H1 (cell line): ENCODE data around the gene PRMT3. TPM values are rescaled to one million over a fixed set of nuclear protein-coding genes. Genes with fewer than 3 reads are reported as not detected.

ENCODE experiments used
- CTCF ChIA-PET: fragments of 300-600 bp; sonication (Branson Sonifier 250); formaldehyde crosslinking; loops from one replicate; lab custom pipeline; 2021; ENCODE audit not compliant: partially characterized antibody; lab: Charles Lee
- POLR2A ChIA-PET: fragments of 300-600 bp; sonication (Branson Sonifier 250); formaldehyde crosslinking; loops from one replicate; lab custom pipeline; 2021; ENCODE audit warnings: inconsistent platforms; ENCODE audit not compliant: partially characterized antibody; lab: Charles Lee
- DNase-seq, 2 experiments: peaks; one replicate each; pipeline versions ENCODE4 v3.0.0 to v3.0.0-alpha.2; 2010 to 2022; ENCODE audit warnings: low spot score in 2 of 2, low read depth in 1 of 2, mixed read lengths in 1 of 2
- FAIRE-seq: peaks from 2 replicates; lab custom pipeline; 2011; peaks lifted over from hg19 to GRCh38; lab: Jason Lieb, UNC
- H2AFZ ChIP-seq: 2 replicates; pipeline ENCODE4 v1.8.1; 2012; ENCODE audit warnings: low read length, inconsistent platforms
- H2AK5ac ChIP-seq: 2 replicates; pipeline ENCODE4 v1.6.1; 2013; ENCODE audit warnings: low read depth, low read length
- H2BK120ac ChIP-seq: replicated peaks from 2 replicates; pipeline ENCODE3; 2013; ENCODE audit warnings: low read depth, low read length, inconsistent platforms
- H2BK12ac ChIP-seq: 2 replicates; pipeline ENCODE4 v1.6.1; 2013; ENCODE audit warnings: low read depth, low read length
- H2BK15ac ChIP-seq: 2 replicates; pipeline ENCODE4 v1.6.1; 2013; ENCODE audit warnings: low read length
- H2BK20ac ChIP-seq: 2 replicates; pipeline ENCODE4 v1.6.1; 2013; ENCODE audit warnings: low read length
- H2BK5ac ChIP-seq: 2 replicates; pipeline ENCODE4 v1.6.1; 2013; ENCODE audit warnings: low read depth, low read length
- H3K14ac ChIP-seq: 2 replicates; pipeline ENCODE4 v1.6.1; 2013; ENCODE audit warnings: inconsistent platforms; ENCODE audit not compliant: insufficient read length
- H3K18ac ChIP-seq: 2 replicates; pipeline ENCODE4 v1.6.1; 2013; ENCODE audit warnings: low read length; ENCODE audit errors: extremely low read depth
- H3K23ac ChIP-seq: 2 replicates; pipeline ENCODE4 v1.6.1; 2013; ENCODE audit warnings: inconsistent platforms; ENCODE audit not compliant: insufficient read length
- H3K23me2 ChIP-seq: 2 replicates; pipeline ENCODE4 v1.6.1; 2013; ENCODE audit warnings: low read depth, low read length
- H3K27ac ChIP-seq: 2 replicates; pipeline ENCODE4 v1.6.1; 2011; ENCODE audit warnings: low read depth, low read length, inconsistent platforms
- H3K27me3 ChIP-seq, 4 experiments: replicated peaks in 1 of 4; 1 replicate in 1 of 4; 2 replicates in 3 of 4; pipeline versions ENCODE4 v1.6.1 to v1.8.1; 2011 to 2013; ENCODE audit warnings: low read length in 3 of 4, mild to moderate bottlenecking in 3 of 4, inconsistent platforms in 2 of 4, mixed read lengths in 2 of 4, moderate library complexity in 1 of 4; ENCODE audit not compliant: control insufficient read depth in 3 of 4, insufficient read depth in 3 of 4; ENCODE audit errors: extremely low read depth in 1 of 4
- H3K36me3 ChIP-seq, 4 experiments: 2 replicates each; pipeline versions ENCODE4 v1.6.1 to v1.8.1; 2011 to 2013; ENCODE audit warnings: mild to moderate bottlenecking in 4 of 4, low read length in 3 of 4, moderate library complexity in 2 of 4, control low read depth in 1 of 4, inconsistent platforms in 1 of 4; ENCODE audit not compliant: insufficient read depth in 4 of 4, control insufficient read depth in 2 of 4
- H3K4ac ChIP-seq: replicated peaks from 2 replicates; pipeline ENCODE3; 2013; ENCODE audit warnings: low read length, low read depth, mixed read lengths, inconsistent platforms; ENCODE audit not compliant: insufficient read length
- H3K4me1 ChIP-seq, 4 experiments: replicated peaks in 1 of 4; 1 replicate in 1 of 4; 2 replicates in 3 of 4; pipeline versions ENCODE4 v1.6.1 to v1.8.1; 2011 to 2013; ENCODE audit warnings: low read length in 3 of 4, inconsistent platforms in 2 of 4, mixed read lengths in 1 of 4; ENCODE audit not compliant: insufficient read depth in 4 of 4, control insufficient read depth in 3 of 4
- H3K4me2 ChIP-seq, 2 experiments: 2 replicates each; pipeline versions ENCODE4 v1.6.1 to v1.8.1; 2011 to 2013; ENCODE audit warnings: low read depth in 2 of 2, low read length in 2 of 2, control low read depth in 1 of 2, inconsistent platforms in 1 of 2, mild to moderate bottlenecking in 1 of 2; ENCODE audit not compliant: insufficient read depth in 1 of 2
- H3K4me3 ChIP-seq, 4 experiments: fragments of 200-600, 300-600 bp in 1 of 4; sonication (generic), shearing (Covaris generic), sonication (Bioruptor Twin) in 1 of 4; 2 replicates each; pipeline versions ENCODE4 v1.5.1 to v1.8.1; 2011 to 2016; ENCODE audit warnings: low read length in 4 of 4, low read depth in 3 of 4, control low read depth in 2 of 4, inconsistent platforms in 2 of 4, mild to moderate bottlenecking in 2 of 4, mixed read lengths in 1 of 4, moderate library complexity in 1 of 4; ENCODE audit not compliant: insufficient read depth in 2 of 4; ENCODE audit errors: extremely low read depth in 1 of 4
- H3K56ac ChIP-seq: replicated peaks from 2 replicates; pipeline ENCODE3; 2013; ENCODE audit warnings: low read depth, mild to moderate bottlenecking, mixed read lengths, low read length, inconsistent platforms; ENCODE audit not compliant: insufficient read length
- H3K79me1 ChIP-seq: 2 replicates; pipeline ENCODE4 v1.6.1; 2013; ENCODE audit warnings: low read depth, low read length, control low read depth
- H3K79me2 ChIP-seq, 2 experiments: 2 replicates each; pipeline versions ENCODE4 v1.6.1 to v1.8.1; 2012 to 2013; ENCODE audit warnings: low read length in 2 of 2, mild to moderate bottlenecking in 2 of 2, inconsistent platforms in 1 of 2; ENCODE audit not compliant: insufficient read depth in 2 of 2, control insufficient read depth in 1 of 2
- H3K9ac ChIP-seq, 4 experiments: replicated peaks in 1 of 4; 1 replicate in 1 of 4; 2 replicates in 3 of 4; pipeline versions ENCODE4 v1.6.1 to v1.8.1; 2011 to 2013; ENCODE audit warnings: low read depth in 3 of 4, low read length in 3 of 4, control low read depth in 2 of 4, mild to moderate bottlenecking in 2 of 4, moderate library complexity in 2 of 4, inconsistent platforms in 1 of 4; ENCODE audit errors: extremely low read depth in 1 of 4
- H3K9me3 ChIP-seq, 2 experiments: 2 replicates each; pipeline versions ENCODE4 v1.6.1 to v1.8.1; 2012 to 2013; ENCODE audit warnings: mild to moderate bottlenecking in 2 of 2, moderate library complexity in 2 of 2, control low read depth in 1 of 2, inconsistent platforms in 1 of 2, low read depth in 1 of 2, low read length in 1 of 2, mixed read lengths in 1 of 2; ENCODE audit not compliant: insufficient read depth in 2 of 2
- H4K20me1 ChIP-seq, 2 experiments: replicated peaks in 1 of 2; 2 replicates each; pipeline versions ENCODE3 to v1.8.1; 2011 to 2013; ENCODE audit warnings: inconsistent platforms in 2 of 2, low read length in 2 of 2, mild to moderate bottlenecking in 1 of 2; ENCODE audit not compliant: insufficient read depth in 2 of 2, control insufficient read depth in 1 of 2
- H4K5ac ChIP-seq: 2 replicates; pipeline ENCODE4 v1.6.1; 2013; ENCODE audit warnings: low read length, low read depth, mixed read lengths, inconsistent platforms; ENCODE audit not compliant: insufficient read length
- H4K8ac ChIP-seq: 2 replicates; pipeline ENCODE4 v1.8.0; 2013; ENCODE audit warnings: mild to moderate bottlenecking, moderate library complexity, low read length, inconsistent platforms; ENCODE audit not compliant: insufficient read depth; ENCODE audit errors: extremely low read depth
- H4K91ac ChIP-seq: replicated peaks from 2 replicates; pipeline ENCODE3; 2013; ENCODE audit warnings: low read length, mixed read lengths, inconsistent platforms; ENCODE audit not compliant: insufficient read length
- JUN ChIP-seq: IDR thresholded peaks from 2 replicates; pipeline ENCODE4 v1.6.1; 2011; ENCODE audit warnings: low read depth, mild to moderate bottlenecking, improper control_type of control experiment, low read length
- POLR2AphosphoS5 ChIP-seq: IDR thresholded peaks from 2 replicates; pipeline ENCODE4 v1.6.1; 2011; ENCODE audit warnings: low read depth, low read length
- RBBP5 ChIP-seq: IDR thresholded peaks from 2 replicates; pipeline ENCODE4 v1.7.1; 2012; ENCODE audit warnings: low read depth, mild to moderate bottlenecking, inconsistent platforms, low read length, moderate library complexity, borderline replicate concordance
- TBP ChIP-seq: IDR thresholded peaks from 2 replicates; pipeline ENCODE4 v1.6.1; 2011; ENCODE audit warnings: low read depth, low read length, improper control_type of control experiment
- WGBS, 2 experiments: shearing (Covaris generic) in 1 of 2; methylation state at CpG; one replicate each; pipeline versions ENCODE4 v1.1.6 to v1.1.7; 2013 to 2015; ENCODE audit warnings: low lambda C conversion rate in 2 of 2, mixed read lengths in 2 of 2, inconsistent platforms in 1 of 2, low coverage in 1 of 2, missing lambda C conversion rate in 1 of 2; ENCODE audit not compliant: insufficient replicate concordance in 2 of 2, insufficient coverage in 1 of 2, insufficient read length in 1 of 2; ENCODE audit errors: extremely low coverage in 1 of 2, missing lambda C conversion rate in 1 of 2; 5-methylcytosine and 5-hydroxymethylcytosine counted together
- polyA plus RNA-seq, 7 experiments: library from polyadenylated mRNA; depleted of rRNA in 3 of 7; stranded (reverse) in 5 of 7; unstranded in 2 of 7; fragments of >200 nt in 5 of 7; fragments of 200-250 nt in 2 of 7; gene quantifications; 1 replicate in 5 of 7; 2 replicates in 1 of 7; 4 replicates in 1 of 7; pipeline versions ENCODE4 v1.2.1 to v1.2.3, GENCODE V29; 2011 to 2013; ENCODE audit warnings: missing spikeins in 2 of 7, mixed read lengths in 2 of 7
- total RNA-seq: library from RNA; stranded (reverse); fragmentation: NEBNext Ultra II Directional; extraction: Animal tissue kit (Norgen Biotek cat#: 25700); gene quantifications from 2 replicates; pipeline ENCODE4 v1.2.1, GENCODE V29; 2021
- TF ChIP-seq, protein P1 (sequence below), 3 experiments: IDR thresholded peaks; 1 replicate in 2 of 3; 2 replicates in 1 of 3; pipeline versions ENCODE4 v1.5.1 to v1.6.1; 2011; ENCODE audit warnings: low read length in 3 of 3, mild to moderate bottlenecking in 3 of 3, inconsistent platforms in 2 of 3, low read depth in 1 of 3, moderate library complexity in 1 of 3; ENCODE audit not compliant: insufficient read depth in 1 of 3; ENCODE audit errors: control extremely low read depth in 1 of 3

PRMT3 gene
- total and polyA plus RNA-seq, 2 of the 8 experiments (the other 6 are each of a cell fraction or from before 2014, with no cell fraction given): 11.2 to 26.5 TPM

DNA sequence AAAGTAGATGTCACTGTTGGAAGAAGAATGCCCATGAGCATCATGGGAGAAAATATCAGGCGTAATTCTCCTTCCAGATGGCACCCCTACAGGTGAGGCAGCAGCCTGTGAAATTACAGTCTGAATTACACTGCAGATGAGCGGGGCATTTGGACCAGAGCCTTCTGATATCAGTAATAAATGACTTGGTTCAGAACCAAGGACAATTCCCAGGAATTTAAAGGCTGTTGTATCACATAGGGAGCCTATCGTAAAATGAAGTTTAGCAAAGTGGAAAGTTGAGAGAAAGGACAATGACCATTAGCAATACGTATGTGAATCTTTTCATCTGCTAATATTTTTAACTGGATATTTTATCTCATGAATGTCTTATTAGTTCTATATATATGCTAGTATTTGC, 61.3 kb downstream of the PRMT3 start:
- Histone ChIP-seq H4K8ac (no peak overlapping the region), H4K20me1 (no peaks in the 10 kb centered on the region), H3K9me3 (no peaks in the 10 kb centered on the region), H4K91ac (no peak overlapping the region), H3K79me1 (no peaks in the 10 kb centered on the region), H3K4me1 (peaks cover 0 to under 1% (median 0%) of the 10 kb centered on the region in 4 experiments; a peak in 1 of 7 replicates), H2BK15ac (no peak overlapping the region), H3K9ac (no peak overlapping the region), H3K23me2 (no peaks in the 10 kb centered on the region), H2BK12ac (no peak overlapping the region), H3K18ac (no peak overlapping the region), H3K27me3 (no peaks in the 10 kb centered on the region), H3K56ac (no peak overlapping the region), H3K79me2 (no peaks in the 10 kb centered on the region), H4K5ac (no peak overlapping the region), H3K36me3 (no peaks in the 10 kb centered on the region), H2BK20ac (no peak overlapping the region), H3K4me3 (no peak overlapping the region), H2AFZ (no peak overlapping the region), H3K14ac (no peak overlapping the region), H2AK5ac (no peak overlapping the region), H3K4ac (no peak overlapping the region), H2BK5ac (no peak overlapping the region), H3K27ac (no peak overlapping the region), H2BK120ac (no peak overlapping the region), H3K4me2 (no peak overlapping the region), H3K23ac (no peak overlapping the region)
- DNase-seq (no peak), FAIRE-seq (no peak)
- POLR2A ChIA-PET: no interaction called here
- TF ChIP-seq JUN: no peak
- TF ChIP-seq, protein P1, sequence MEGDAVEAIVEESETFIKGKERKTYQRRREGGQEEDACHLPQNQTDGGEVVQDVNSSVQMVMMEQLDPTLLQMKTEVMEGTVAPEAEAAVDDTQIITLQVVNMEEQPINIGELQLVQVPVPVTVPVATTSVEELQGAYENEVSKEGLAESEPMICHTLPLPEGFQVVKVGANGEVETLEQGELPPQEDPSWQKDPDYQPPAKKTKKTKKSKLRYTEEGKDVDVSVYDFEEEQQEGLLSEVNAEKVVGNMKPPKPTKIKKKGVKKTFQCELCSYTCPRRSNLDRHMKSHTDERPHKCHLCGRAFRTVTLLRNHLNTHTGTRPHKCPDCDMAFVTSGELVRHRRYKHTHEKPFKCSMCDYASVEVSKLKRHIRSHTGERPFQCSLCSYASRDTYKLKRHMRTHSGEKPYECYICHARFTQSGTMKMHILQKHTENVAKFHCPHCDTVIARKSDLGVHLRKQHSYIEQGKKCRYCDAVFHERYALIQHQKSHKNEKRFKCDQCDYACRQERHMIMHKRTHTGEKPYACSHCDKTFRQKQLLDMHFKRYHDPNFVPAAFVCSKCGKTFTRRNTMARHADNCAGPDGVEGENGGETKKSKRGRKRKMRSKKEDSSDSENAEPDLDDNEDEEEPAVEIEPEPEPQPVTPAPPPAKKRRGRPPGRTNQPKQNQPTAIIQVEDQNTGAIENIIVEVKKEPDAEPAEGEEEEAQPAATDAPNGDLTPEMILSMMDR (IDR thresholded peaks at IDR 0.05; ENCODE audit: control extremely low read depth in 1 of 3, insufficient read depth in 1 of 3, low read depth in 1 of 3, low read length in 3 of 3): peak in 1 of 3 experiments; percentile 21; a peak in 1 of 4 replicates
- no peak for TF ChIP-seq TBP
- TF ChIP-seq RBBP5: no peak
- no peak for TF ChIP-seq POLR2AphosphoS5
- CTCF ChIA-PET: no interaction called here
- 89% methylated on average over 4 of the region's 4 CpGs; no CpG with 5 or more reads in 1 of the 2 experiments for WGBS, 2 experiments
